ENCODE results near the gene DPYSL5. TPM values are rescaled to one million over a fixed set of nuclear protein-coding genes. Genes with fewer than 3 reads are reported as not detected.

Gene DPYSL5
- total RNA-seq, 1 experiment from 2014 or later: not detected

DNA sequence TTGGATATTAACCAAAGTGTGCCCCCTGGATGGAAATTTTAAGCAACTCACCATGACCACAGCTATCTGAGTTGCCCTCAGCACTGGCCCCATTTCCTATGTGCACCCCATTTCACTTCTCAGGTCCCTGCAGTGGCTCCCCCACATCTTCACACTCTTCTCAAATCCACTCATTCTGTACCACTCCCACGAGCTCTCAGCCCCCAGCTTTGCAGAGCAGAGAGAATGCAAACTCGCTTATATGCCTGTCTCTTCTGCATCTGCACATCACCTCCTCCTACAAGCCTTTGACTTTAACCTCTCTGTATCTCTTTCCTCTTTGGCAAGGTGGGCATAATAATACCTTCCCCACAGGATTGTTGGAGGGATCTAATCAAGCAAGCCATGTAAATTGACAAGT is 46.2 kb downstream of the DPYSL5 start:
- Histone ChIP-seq H3K4me2 (ENCODE audit: low read length) (no peak overlapping the region), H3K36me3 (ENCODE audit: low read depth, low read length) (no peaks in the 10 kb centered on the region), H2AFZ (ENCODE audit: low read length) (no peak overlapping the region), H4K20me1 (ENCODE audit: low read length) (no peaks in the 10 kb centered on the region), H3F3A (ENCODE audit: low read length, unreplicated experiment) (no peaks in the 10 kb centered on the region), H3K9me3 (ENCODE audit: low read length) (no peaks in the 10 kb centered on the region), H3K27ac (ENCODE audit: low read length) (no peak overlapping the region), H3K9me2 (replicated peaks; ENCODE audit: low read length) (no peaks in the 10 kb centered on the region), H3K79me2 (ENCODE audit: low read length) (no peaks in the 10 kb centered on the region), H3K27me3 (ENCODE audit: low read length) (peaks cover 35% of the 10 kb centered on the region), H3K4me3 (ENCODE audit: low read length) (no peak overlapping the region), H3K9ac (ENCODE audit: low read length) (no peak overlapping the region), H3K4me1 (ENCODE audit: insufficient read depth, low read length) (no peaks in the 10 kb centered on the region)
- no peak for TF ChIP-seq EZH2 (IDR thresholded peaks at IDR 0.05; ENCODE audit: low read length, unreplicated experiment)
- TF ChIP-seq, protein P1, sequence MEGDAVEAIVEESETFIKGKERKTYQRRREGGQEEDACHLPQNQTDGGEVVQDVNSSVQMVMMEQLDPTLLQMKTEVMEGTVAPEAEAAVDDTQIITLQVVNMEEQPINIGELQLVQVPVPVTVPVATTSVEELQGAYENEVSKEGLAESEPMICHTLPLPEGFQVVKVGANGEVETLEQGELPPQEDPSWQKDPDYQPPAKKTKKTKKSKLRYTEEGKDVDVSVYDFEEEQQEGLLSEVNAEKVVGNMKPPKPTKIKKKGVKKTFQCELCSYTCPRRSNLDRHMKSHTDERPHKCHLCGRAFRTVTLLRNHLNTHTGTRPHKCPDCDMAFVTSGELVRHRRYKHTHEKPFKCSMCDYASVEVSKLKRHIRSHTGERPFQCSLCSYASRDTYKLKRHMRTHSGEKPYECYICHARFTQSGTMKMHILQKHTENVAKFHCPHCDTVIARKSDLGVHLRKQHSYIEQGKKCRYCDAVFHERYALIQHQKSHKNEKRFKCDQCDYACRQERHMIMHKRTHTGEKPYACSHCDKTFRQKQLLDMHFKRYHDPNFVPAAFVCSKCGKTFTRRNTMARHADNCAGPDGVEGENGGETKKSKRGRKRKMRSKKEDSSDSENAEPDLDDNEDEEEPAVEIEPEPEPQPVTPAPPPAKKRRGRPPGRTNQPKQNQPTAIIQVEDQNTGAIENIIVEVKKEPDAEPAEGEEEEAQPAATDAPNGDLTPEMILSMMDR (conservative IDR thresholded peaks at IDR 0.05; ENCODE audit: low read depth, low read length): no peak
- intact Hi-C loops (cut with micrococcal nuclease): no loop called here
- DNase-seq (no peak), ATAC-seq (no peak)
- POLR2A ChIA-PET (ENCODE audit: unreplicated experiment): no interaction called here
- BruUV-seq (replicated peaks): no TSS peak
- CTCF ChIA-PET: no interaction called here

DNA sequence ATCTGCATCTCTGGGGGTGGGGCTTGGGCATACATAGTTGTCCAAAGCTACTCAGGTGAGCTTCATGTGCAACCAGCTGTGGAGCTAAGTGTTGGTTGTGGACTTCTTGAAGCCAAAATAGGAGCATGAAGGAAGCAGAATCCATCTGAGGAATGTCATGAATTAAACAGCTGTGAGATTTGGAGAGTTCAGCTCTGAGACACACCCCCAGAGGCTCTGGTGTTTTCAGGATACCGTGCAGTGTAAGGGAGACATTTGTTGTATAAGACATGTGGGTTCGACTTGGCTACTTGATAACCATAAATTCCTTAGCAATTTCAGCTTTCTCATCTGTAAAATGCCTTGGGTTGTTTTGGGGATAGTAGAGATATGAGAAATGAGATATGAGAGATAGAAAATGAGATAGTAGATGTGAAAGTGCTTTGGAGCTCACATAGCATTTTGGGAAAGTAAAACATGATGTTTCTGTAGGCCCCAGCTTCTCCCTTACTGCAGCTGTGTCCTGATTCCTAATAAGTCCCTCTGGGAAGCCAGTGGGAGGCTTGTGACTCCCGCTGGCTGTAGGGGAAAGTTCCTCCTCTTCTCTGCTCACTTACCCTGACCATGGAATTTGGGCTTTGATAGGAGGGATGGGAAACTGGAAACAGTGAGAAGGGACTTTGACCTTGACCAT is 50.0 kb downstream of the DPYSL5 start:
- ChIA-PET CTCF (no interaction called here), POLR2A (ENCODE audit: unreplicated experiment) (no interaction called here)
- intact Hi-C loops (cut with micrococcal nuclease): no loop called here
- no peak overlapping the region for H3K27ac ChIP-seq (ENCODE audit: low read length)
- H3K4me2 ChIP-seq (ENCODE audit: low read length): no peak overlapping the region
- no peaks in the 10 kb centered on the region for H3K9me2 ChIP-seq (replicated peaks; ENCODE audit: low read length)
- no peaks in the 10 kb centered on the region for H4K20me1 ChIP-seq (ENCODE audit: low read length)
- no peak for TF ChIP-seq EZH2 (IDR thresholded peaks at IDR 0.05; ENCODE audit: low read length, unreplicated experiment)
- no peak for TF ChIP-seq EZH2phosphoT487 (IDR thresholded peaks at IDR 0.05; ENCODE audit: borderline replicate concordance, low read length)
- ATAC-seq (no peak), DNase-seq (no peak)
- H3K9ac ChIP-seq (ENCODE audit: low read length): no peak overlapping the region
- BruUV-seq (replicated peaks): no TSS peak
- H3K36me3 ChIP-seq (ENCODE audit: low read depth, low read length): no peaks in the 10 kb centered on the region
- H3F3A ChIP-seq (ENCODE audit: low read length, unreplicated experiment): no peaks in the 10 kb centered on the region
- no peaks in the 10 kb centered on the region for H3K79me2 ChIP-seq (ENCODE audit: low read length)
- no peak overlapping the region for H3K4me3 ChIP-seq (ENCODE audit: low read length)
- H3K4me1 ChIP-seq (ENCODE audit: insufficient read depth, low read length): no peaks in the 10 kb centered on the region
- no peak overlapping the region for H2AFZ ChIP-seq (ENCODE audit: low read length)
- no peaks in the 10 kb centered on the region for H3K9me3 ChIP-seq (ENCODE audit: low read length)
- H3K27me3 ChIP-seq (ENCODE audit: low read length): peaks cover 42% of the 10 kb centered on the region

DNA sequence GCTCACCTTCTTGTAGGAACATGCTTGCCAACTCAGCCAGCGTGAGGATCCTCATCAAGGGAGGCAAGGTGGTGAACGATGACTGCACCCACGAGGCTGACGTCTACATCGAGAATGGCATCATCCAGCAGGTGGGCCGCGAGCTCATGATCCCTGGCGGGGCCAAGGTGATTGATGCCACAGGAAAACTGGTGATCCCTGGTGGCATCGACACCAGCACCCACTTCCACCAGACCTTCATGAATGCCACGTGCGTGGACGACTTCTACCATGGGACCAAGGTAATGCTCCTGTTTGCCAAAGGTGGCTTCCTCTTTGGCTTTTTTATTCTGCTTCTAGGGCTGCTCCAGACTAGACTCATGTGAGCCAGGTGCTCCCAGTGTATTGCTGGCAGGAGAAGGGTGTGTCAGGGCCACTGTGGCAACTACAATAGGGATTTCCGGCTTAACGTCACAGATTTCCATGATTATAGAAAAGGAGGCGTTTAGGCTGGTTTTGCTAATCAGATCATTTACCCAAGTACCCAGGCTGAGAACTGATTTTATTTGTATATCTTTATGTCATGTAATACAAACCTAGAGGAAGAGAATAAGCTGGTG is 50.6 kb downstream of the DPYSL5 start:
- H3K27ac ChIP-seq (ENCODE audit: low read length): no peak overlapping the region
- H2AFZ ChIP-seq (ENCODE audit: low read length): no peak overlapping the region
- no peaks in the 10 kb centered on the region for H4K20me1 ChIP-seq (ENCODE audit: low read length)
- intact Hi-C loops (cut with micrococcal nuclease): no loop called here
- H3K36me3 ChIP-seq (ENCODE audit: low read depth, low read length): no peaks in the 10 kb centered on the region
- TF ChIP-seq EZH2phosphoT487 (IDR thresholded peaks at IDR 0.05; ENCODE audit: borderline replicate concordance, low read length) (no peak), EZH2 (IDR thresholded peaks at IDR 0.05; ENCODE audit: low read length, unreplicated experiment) (no peak)
- TF ChIP-seq, protein P1 (conservative IDR thresholded peaks at IDR 0.05; ENCODE audit: low read depth, low read length): no peak
- H3K27me3 ChIP-seq (ENCODE audit: low read length): peaks cover 47% of the 10 kb centered on the region
- CTCF ChIA-PET: no interaction called here
- no peak overlapping the region for H3K4me3 ChIP-seq (ENCODE audit: low read length)
- no peak for ATAC-seq
- no peaks in the 10 kb centered on the region for H3K4me1 ChIP-seq (ENCODE audit: insufficient read depth, low read length)
- H3K79me2 ChIP-seq (ENCODE audit: low read length): no peaks in the 10 kb centered on the region
- H3K9ac ChIP-seq (ENCODE audit: low read length): no peak overlapping the region
- H3K9me3 ChIP-seq (ENCODE audit: low read length): no peaks in the 10 kb centered on the region
- H3K4me2 ChIP-seq (ENCODE audit: low read length): no peak overlapping the region
- no peaks in the 10 kb centered on the region for H3F3A ChIP-seq (ENCODE audit: low read length, unreplicated experiment)
- no TSS peak for BruUV-seq (replicated peaks)
- DNase-seq: no peak
- no peaks in the 10 kb centered on the region for H3K9me2 ChIP-seq (replicated peaks; ENCODE audit: low read length)
- POLR2A ChIA-PET (ENCODE audit: unreplicated experiment): no interaction called here
